NCI-H446 treated with DMSO at 0.1 percent for 48 hours (cell line): ENCODE results near the gene LNP1.
"Not testable (repeated sequence)": the region's sequence is repeated elsewhere in the genome, so short reads cannot be mapped to it uniquely, and the experiment has no call there.

Experiments
- DNase-seq: peaks from one replicate; lab custom pipeline; 2025; lab: John Stamatoyannopoulos, UW

The LNP1 gene

DNA sequence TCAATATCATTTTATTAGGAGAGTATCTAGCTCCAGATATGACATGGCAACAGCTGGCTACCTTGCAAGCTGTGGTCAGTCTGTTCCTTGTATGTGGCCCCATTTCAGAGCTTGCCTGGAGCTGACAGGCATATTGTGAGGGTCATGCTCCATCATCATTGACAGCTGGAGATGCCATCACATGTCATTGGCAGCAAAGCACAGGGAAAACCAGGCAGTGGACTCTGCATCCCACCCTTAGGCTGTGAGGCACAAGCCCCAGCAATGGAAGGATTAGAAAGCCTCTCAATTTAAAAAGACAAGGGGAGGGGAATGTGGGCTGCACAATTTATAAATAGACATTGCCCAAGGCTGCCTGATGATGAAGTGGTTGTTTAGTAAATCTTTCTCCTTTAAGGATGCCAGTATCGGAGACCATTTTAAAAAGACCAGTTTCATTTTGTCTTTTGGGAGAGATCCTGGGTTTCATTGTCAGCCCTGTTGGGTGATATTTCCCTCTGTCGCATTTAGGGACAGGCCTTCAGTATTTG lies 27.9 kb downstream of the LNP1 start:
- no peak for DNase-seq

DNA sequence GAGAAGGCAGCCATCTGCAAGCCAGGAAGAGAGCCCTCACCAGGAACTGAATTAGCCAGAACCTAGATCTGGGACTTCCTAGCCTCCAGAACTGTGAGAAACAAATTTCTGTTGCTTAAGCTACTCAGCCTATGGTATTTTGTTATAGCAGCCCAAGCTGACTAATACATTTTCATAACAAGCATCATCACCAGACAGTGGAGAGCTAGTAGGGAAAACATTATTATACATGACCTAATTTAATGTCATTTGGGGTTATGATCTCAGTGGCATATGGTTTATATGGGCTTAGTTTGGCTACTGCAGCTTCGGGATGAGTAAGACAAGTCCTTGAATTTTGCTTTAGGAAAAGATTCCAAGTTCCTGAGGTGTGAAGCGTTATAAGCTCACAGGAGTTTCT lies 35.6 kb downstream of the LNP1 start:
- no peak for DNase-seq

- DNase-seq = no peak
Measured at GRCh38 chr3:100437721-100438622, 36.6 kb downstream of the LNP1 start.

DNA sequence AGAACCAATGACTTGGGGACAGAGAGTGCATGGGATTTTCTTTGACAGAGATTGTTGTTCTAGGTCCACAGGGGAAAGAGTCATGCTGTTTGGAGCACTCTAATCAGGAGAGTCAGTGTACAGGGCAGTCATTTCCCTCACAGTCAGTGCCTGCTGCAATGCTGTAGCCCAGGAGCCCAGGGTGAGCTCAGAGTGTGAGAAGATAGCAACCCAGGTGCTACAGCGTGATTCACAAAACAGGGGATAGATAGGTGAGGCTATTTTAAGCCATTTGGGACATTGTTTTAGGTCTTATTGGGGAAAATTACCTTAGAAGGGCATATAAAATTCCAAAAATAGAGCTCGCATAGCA lies 37.3 kb downstream of the LNP1 start:
- no peak for DNase-seq

DNA sequence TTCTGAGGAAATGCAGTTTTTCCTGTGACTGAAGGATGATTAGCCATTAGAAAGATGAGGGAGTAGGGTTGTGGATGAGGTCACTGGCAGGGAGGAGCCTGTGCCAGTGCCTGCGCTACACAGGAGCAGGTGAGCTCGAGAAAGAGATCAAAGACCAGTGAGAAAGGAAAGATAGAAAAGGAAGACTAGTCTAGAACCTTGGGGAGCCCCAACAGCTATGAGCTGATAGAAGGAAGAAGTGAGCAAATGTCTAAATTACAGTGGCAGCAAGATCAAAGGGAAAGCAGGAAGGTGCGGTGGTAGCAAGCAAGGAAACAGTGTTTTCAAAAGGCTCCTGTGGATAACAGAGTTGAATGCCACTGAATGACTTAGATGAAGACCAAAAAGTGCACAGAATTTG lies 39.6 kb downstream of the LNP1 start:
- no peak for DNase-seq

DNA sequence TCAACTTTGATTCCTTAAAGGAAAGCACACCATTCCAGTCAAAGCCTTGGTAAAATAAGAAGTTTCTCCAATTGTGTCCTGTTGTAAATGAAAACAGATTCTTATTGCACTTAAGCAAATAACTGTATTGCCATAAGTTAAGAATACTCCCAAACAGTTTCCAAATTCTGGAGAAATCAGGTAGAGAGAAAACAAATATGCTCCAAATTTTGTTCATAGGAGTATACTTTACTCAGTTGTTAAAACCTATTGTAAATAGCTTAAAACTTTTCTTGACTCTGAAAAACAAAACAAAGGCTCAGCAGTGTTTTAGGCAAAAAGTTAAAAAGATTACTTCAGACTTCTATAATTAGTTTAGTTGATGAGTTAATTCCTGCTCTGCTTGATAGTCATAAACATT lies 42.4 kb downstream of the LNP1 start:
- DNase-seq = no peak

GRCh38 chr3:100447067-100447466 lies 45.7 kb downstream of the LNP1 start:
- DNase-seq = not testable (repeated sequence)

DNA sequence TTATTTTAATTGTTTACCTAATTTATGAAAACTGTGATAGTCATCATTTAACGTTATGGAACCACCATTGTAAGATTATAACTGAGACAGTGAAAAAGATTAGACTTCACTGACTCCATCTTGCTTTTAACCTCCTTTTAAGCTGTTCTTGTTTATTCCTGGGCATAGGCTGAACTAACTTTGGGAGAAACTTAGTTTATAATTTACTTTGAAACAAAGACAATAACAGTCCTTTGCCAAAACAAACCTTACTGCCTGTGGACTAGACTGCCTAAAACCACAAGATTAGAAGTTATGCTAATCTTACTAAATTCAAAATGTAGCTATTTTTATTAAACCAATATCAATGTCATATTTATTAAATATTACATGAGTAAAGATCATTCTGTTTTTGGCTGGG lies 46.7 kb downstream of the LNP1 start:
- no peak for DNase-seq

GRCh38 chr3:100449214-100449613 lies 47.9 kb downstream of the LNP1 start:
- no peak for DNase-seq

DNA sequence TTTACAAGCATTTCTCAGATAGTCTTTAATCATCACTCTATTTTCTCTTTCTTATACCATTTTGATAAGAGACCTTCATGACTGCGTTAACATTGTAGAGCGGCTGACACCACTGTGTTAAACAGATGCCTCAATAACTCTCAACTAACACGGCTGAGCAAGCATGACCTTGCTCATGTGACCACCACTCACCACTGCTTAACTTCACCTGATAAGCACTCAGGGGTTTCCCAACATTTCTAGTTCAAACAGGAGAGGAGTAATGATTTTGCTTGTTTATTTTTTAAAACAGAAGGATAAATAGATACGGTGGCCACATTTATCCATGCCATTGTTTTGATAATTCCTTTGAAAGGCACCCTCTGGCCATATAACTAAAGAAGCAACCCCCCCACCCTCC lies 53.3 kb downstream of the LNP1 start:
- no peak for DNase-seq

- DNase-seq = no peak
Measured at GRCh38 chr3:100455841-100456550, 54.7 kb downstream of the LNP1 start.

DNA sequence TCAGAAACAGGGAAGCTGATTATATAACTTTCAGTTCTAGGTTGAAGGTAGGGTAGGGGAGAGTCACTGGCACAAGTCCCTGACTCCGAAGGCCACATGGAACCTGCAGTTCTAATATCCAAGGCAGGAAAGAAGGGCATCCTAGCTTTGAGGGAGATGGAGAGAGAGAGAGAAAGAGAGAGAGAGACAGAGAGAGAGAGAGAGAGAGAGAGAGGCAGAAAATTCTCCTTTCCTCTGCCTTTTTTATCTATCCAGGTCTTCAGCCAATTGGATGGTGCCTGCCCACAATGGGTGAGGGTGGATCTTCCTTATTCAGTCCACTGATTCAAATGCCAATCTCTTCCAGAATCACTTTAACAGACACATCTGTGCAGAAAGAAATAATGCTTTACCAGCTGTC lies 55.4 kb downstream of the LNP1 start:
- DNase-seq = no peak

- DNase-seq = no peak
Measured at GRCh38 chr3:100457811-100458210, 56.5 kb downstream of the LNP1 start.

DNA sequence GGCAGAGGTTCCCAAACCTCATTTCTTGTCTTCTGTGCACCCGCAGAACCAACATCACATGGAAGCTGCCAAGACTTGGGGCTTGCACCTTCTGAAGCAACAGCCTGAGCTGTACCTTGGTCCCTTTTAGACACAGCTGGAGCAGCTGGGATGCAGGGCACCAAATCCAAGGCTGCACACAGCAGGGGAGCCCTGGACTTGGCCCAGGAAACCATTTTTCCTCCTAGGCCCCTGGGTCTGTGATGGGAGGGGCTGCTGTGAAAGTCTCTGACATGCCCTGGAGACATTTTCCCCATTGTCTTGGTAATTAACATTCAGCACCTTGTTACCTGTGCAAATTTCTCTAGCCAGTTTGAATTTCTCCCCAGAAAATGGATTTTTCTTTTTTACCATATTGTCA lies 57.5 kb downstream of the LNP1 start:
- DNase-seq = no peak

DNA sequence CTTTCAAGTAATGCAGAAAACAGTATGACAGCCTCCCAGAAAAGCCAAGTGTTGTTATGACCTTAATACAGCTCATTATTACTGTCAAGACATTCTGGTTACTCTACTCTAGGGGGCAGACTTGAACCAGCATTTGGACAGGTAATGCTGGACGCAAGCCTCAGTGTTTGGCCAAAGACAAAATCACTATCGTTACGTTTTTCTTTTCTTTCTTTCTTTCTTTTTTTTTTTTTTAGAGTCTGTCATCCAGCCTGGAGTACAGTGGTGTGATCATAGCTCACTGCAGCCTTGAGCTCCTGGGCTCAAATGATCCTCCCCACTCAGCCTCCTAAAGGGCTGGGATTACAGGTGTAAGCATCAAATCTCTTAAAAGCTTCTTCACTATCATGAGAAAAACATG lies 61.7 kb downstream of the LNP1 start:
- no peak for DNase-seq

DNA sequence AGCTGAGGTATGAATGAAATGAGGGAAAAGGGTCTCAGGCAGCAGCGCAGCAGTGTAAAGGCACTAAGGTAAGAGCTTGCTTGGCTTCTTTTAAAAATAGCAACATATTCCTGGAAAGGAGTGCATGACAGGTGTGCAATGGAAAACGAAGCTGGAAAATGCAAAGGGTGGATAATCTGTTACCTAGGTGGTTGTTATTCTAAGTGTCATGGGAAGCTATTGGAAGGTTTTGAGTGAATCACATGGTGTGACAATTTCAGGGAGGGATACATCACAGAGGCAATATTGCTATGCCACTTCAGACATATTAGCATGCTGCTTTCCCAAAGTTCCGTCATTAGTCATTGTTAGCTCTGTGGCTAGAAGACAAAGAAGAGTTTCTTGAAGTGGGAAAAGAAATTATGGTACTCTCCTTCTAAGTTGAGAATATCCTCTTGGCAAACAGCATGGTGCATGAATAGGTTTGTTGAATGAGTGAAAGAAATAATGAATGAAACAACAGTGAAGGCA lies 62.4 kb downstream of the LNP1 start:
- DNase-seq = no peak

DNA sequence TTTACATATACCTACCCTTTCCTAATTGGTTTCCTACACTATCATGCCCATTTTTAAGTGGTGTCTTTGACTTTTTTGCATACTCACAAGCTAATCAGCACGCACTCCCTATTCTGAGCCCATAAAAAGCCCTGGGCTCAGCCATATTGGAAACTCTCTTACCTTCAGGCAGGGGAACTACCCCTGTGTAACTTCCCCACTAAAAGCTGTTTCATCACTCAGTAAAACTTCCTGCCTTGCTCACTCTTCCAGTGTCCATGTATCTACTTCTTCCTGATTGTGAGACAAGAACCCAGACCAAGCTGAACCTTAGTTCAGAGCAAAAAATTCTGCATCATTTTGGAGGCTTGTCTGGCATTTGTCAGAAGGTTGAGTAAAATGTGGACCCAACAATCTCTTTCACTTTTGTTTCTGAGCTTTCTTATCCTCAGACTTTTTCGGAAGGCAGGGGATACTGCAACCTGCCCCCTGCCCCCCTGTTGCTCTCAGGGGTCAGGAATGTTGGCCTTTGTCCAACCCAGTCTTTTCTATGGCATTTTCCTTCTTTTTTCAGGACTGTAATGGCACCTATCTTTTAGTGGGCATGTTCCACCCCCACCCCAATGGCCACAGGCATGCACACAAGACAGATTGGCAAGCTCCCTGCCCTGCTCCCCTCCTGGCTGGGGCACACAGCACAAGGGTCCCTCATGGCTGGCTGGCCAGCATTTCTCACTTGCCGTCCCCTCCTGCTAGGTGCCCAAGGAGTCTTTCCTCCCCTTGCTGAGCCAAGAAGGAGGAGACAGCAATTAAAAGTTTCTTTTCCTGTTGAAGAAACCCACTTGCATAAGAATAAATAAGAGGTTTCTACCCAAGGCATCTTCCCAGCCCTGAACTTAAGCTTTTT lies 64.8 kb downstream of the LNP1 start:
- DNase-seq = no peak

GRCh38 chr3:100467133-100467532 lies 65.8 kb downstream of the LNP1 start:
- DNase-seq = no peak

DNA sequence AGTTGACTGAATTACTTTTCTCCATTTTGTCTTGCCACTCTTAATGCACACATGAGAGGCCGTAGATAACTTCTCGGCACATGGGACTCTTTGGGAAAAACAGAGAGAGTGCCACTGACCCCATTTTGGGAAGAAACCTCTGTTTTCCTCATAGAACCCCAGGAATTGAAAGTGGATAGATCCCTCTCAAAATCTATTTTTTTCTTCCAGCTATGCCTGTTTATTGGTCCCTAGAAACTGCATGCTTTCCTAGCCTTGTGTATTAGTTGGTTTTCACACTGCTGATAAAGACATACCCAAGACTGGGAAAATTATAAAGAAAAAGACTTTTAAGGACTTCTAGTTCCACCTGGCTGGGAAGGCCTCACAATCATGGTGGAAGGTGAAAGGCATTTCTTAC lies 67.3 kb downstream of the LNP1 start:
- no peak for DNase-seq

DNA sequence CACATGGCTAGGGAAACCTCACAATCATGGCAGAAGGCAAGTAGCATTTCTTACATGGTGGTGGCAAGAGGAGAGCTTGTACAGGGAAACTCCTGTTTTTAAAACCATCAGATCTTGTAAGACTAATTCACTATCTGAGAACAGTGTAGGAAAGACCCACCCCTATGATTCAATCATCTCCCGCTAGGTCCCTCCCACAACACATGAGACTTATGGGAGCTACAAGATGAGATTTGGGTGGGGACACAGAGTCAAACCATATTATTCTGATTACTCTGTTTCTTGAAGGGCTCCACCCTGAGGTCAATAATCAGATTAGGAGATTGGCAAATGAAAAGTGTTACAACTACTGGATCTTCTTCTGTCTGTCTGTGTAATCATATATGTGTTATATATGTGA lies 69.6 kb downstream of the LNP1 start:
- DNase-seq = no peak

DNA sequence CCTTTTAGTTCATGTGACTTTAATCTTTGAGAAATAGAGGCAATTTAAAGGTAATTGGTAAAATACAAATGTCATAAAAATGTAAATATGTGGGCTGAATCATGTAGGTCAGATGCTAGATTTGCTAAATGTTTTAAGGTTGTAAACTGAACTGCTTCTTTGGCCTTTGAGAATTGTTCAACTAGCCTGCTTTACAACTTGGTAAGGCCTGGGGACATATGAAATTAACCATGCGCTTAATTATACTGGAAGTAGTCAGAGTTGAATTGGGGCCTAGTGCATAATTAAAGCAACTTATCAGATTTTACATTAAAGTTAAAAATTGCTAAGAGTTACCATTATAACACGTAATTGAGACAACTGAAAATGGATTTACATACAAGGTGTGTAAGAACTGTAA lies 70.1 kb downstream of the LNP1 start:
- no peak for DNase-seq

- DNase-seq = not testable (repeated sequence)
Measured at GRCh38 chr3:100477851-100478360, 76.6 kb downstream of the LNP1 start.
